Measurements from ENCODE around the gene CCZ1B. TPM values are rescaled to one million over a fixed set of nuclear protein-coding genes. Genes with fewer than 3 reads are reported as not detected.
"Not testable (repeated sequence)": the region's sequence is repeated elsewhere in the genome, so short reads cannot be mapped to it uniquely, and the experiment has no call there.

Gene CCZ1B
- total and polyA plus RNA-seq, 5 donors from 2014 or later, result 18.3 to 90.3 (median 36.3) TPM

GRCh38 chr7:6761186-6761585 lies 64.9 kb downstream of the CCZ1B start:
- not testable (repeated sequence) for H3K27ac ChIP-seq (ENCODE audit: insufficient read depth, low read length, poor library complexity, severe bottlenecking); H3K27me3 Mint-ChIP-seq; H3K36me3 Mint-ChIP-seq; H3K9me3 ChIP-seq (ENCODE audit: control insufficient read depth in 2 of 2, low read length in 2 of 2); H3K9me3 Mint-ChIP-seq; H3K36me3 ChIP-seq (ENCODE audit: control insufficient read depth, insufficient read depth, low read length); DNase-seq; H3K4me3 ChIP-seq (ENCODE audit: low read depth, low read length); H3K27me3 ChIP-seq (ENCODE audit: control insufficient read depth, insufficient read depth, low read length); H3K4me1 ChIP-seq (ENCODE audit: control insufficient read depth, insufficient read depth, low read length, poor library complexity, severe bottlenecking); ATAC-seq (ENCODE audit: low read depth in 2 of 2); H3K27ac Mint-ChIP-seq; H3K4me3 Mint-ChIP-seq; H3K4me1 Mint-ChIP-seq

GRCh38 chr7:6753964-6754363 lies 72.1 kb downstream of the CCZ1B start, which contains the start of gene RSPH10B2:
TSS of gene RSPH10B2 (plus strand) at chr7:6754103. CDS start at chr7:6757678, 3,575 bp downstream.
- not testable (repeated sequence) for ATAC-seq (ENCODE audit: low read depth in 2 of 2); H3K4me1 ChIP-seq (ENCODE audit: control insufficient read depth, insufficient read depth, low read length, poor library complexity, severe bottlenecking); H3K27ac ChIP-seq (ENCODE audit: insufficient read depth, low read length, poor library complexity, severe bottlenecking); H3K27me3 ChIP-seq (ENCODE audit: control insufficient read depth, insufficient read depth, low read length); H3K9me3 Mint-ChIP-seq; H3K4me1 Mint-ChIP-seq; H3K9me3 ChIP-seq (ENCODE audit: control insufficient read depth in 2 of 2, low read length in 2 of 2); H3K4me3 Mint-ChIP-seq; DNase-seq; H3K36me3 ChIP-seq (ENCODE audit: control insufficient read depth, insufficient read depth, low read length); H3K4me3 ChIP-seq (ENCODE audit: low read depth, low read length); H3K27ac Mint-ChIP-seq; H3K27me3 Mint-ChIP-seq; H3K36me3 Mint-ChIP-seq

GRCh38 chr7:6750173-6750572 lies 75.9 kb downstream of the CCZ1B start:
- H3K4me3 ChIP-seq (ENCODE audit: low read depth, low read length); H3K4me1 Mint-ChIP-seq; H3K27me3 Mint-ChIP-seq; H3K9me3 ChIP-seq (ENCODE audit: control insufficient read depth in 2 of 2, low read length in 2 of 2); H3K4me1 ChIP-seq (ENCODE audit: control insufficient read depth, insufficient read depth, low read length, poor library complexity, severe bottlenecking); H3K4me3 Mint-ChIP-seq; ATAC-seq (ENCODE audit: low read depth in 2 of 2); H3K9me3 Mint-ChIP-seq; DNase-seq; H3K27ac ChIP-seq (ENCODE audit: insufficient read depth, low read length, poor library complexity, severe bottlenecking); H3K36me3 Mint-ChIP-seq; H3K36me3 ChIP-seq (ENCODE audit: control insufficient read depth, insufficient read depth, low read length); H3K27me3 ChIP-seq (ENCODE audit: control insufficient read depth, insufficient read depth, low read length); H3K27ac Mint-ChIP-seq: not testable (repeated sequence)

- not testable (repeated sequence) for H3K36me3 ChIP-seq (ENCODE audit: control insufficient read depth, insufficient read depth, low read length); ATAC-seq (ENCODE audit: low read depth in 2 of 2); H3K27ac ChIP-seq (ENCODE audit: insufficient read depth, low read length, poor library complexity, severe bottlenecking); H3K4me1 Mint-ChIP-seq; H3K4me3 ChIP-seq (ENCODE audit: low read depth, low read length); H3K9me3 Mint-ChIP-seq; DNase-seq; H3K9me3 ChIP-seq (ENCODE audit: control insufficient read depth in 2 of 2, low read length in 2 of 2); H3K36me3 Mint-ChIP-seq; H3K4me1 ChIP-seq (ENCODE audit: control insufficient read depth, insufficient read depth, low read length, poor library complexity, severe bottlenecking); H3K27me3 Mint-ChIP-seq; H3K4me3 Mint-ChIP-seq; H3K27me3 ChIP-seq (ENCODE audit: control insufficient read depth, insufficient read depth, low read length); H3K27ac Mint-ChIP-seq
These were observed 76.7 kb downstream of the CCZ1B start for GRCh38 chr7:6749335-6749734.

Other genes with a start within 250 kb of the CCZ1B start
- 20.4 TPM for gene ZDHHC4, start 248.8 kb downstream of the CCZ1B start, total RNA-seq
- gene ZDHHC4, start 248.8 kb downstream of the CCZ1B start, polyA plus RNA-seq, result 10 to 100 TPM; 63.5 to 77.9 (median 67.0) TPM
- 50.1 TPM for gene INTS15, start 236.3 kb downstream of the CCZ1B start, total RNA-seq
- 10 to 100 TPM; 28.3 to 33.1 (median 31.5) TPM for gene INTS15, start 236.3 kb downstream of the CCZ1B start, polyA plus RNA-seq
- 0.96 TPM for gene ZNF853, start 210.7 kb downstream of the CCZ1B start, total RNA-seq
- gene ZNF853, start 210.7 kb downstream of the CCZ1B start, polyA plus RNA-seq, result 1 to 10 TPM in 1 of 4 donors, under 1 TPM in 3; 0.26 to 1.3 (median 0.71) TPM
- 51.6 TPM for gene ZNF316, start 189.0 kb downstream of the CCZ1B start, total RNA-seq
- 1 to 10 TPM in 2 of 4 donors, under 1 TPM in 2; 0.81 to 1.5 (median 0.98) TPM for gene ZNF316, start 189.0 kb downstream of the CCZ1B start, polyA plus RNA-seq
- gene ZNF12, start 119.3 kb downstream of the CCZ1B start, total RNA-seq, result 27.0 TPM
- gene ZNF12, start 119.3 kb downstream of the CCZ1B start, polyA plus RNA-seq, result 10 to 100 TPM; 17.8 to 27.6 (median 23.2) TPM
- 0.39 TPM for gene RSPH10B2, start 72.2 kb downstream of the CCZ1B start, total RNA-seq
- not detected for gene RSPH10B2, start 72.2 kb downstream of the CCZ1B start, polyA plus RNA-seq